Posterior vena cava (tissue), 2 donors: ENCODE data around the gene PANX1. TPM values are rescaled to one million over a fixed set of nuclear protein-coding genes. Genes with fewer than 3 reads are reported as not detected.
A peak's percentile ranks its signal among the peaks of the same experiment; 100 is the strongest.
"Not testable (repeated sequence)": the region's sequence is repeated elsewhere in the genome, so short reads cannot be mapped to it uniquely, and the experiment has no call there.

Experiments
- DNase-seq: peaks from one replicate; pipeline ENCODE4 v3.0.0-alpha.2; 2020; ENCODE audit warnings: low spot score
- intact Hi-C, 2 donors: fragments of 100-400 bp; cut with DNase I; formaldehyde crosslinking; loops; one replicate each; pipeline versions ENCODE4 v1.14.1 to v1.14.2; 2022 to 2023
- long read RNA-seq, 2 donors: library from polyadenylated mRNA; unstranded; transcript quantifications; one replicate each; pipeline ENCODE4 v2.0.0, GENCODE V29; 2020 to 2021
- total RNA-seq, 2 donors: library from RNA; stranded (reverse); fragmentation: NEBNext Ultra II Directional; extraction: Animal tissue kit (Norgen Biotek cat#: 25700); gene quantifications; one replicate each; pipeline ENCODE4 v1.2.1, GENCODE V29; 2021
- donor health status: DM: yes; HTN: yes; CAD: no.
- donor health status: DM: yes; HTN: yes; CAD: no.

PANX1 gene
- 10 to 100 TPM; 20.2 to 45.3 TPM for total RNA-seq
- long read RNA-seq, donor 1, transcript PANX1-201 (5 exons, 2,769 nt), result major isoform, 9 of 12 reads
- long read RNA-seq, donor 1, partial matches to known transcripts, result 1 of 12 reads
- long read RNA-seq, donor 1, other reads (novel, unspliced or antisense), result 2 of 12 reads
- long read RNA-seq, donor 2, transcript PANX1-201 (5 exons, 2,769 nt), result major isoform, 27 of 35 reads
- long read RNA-seq, donor 2, partial matches to known transcripts, result 8 of 35 reads
- long read RNA-seq, donor 2, other reads (novel, unspliced or antisense), result 0 of 35 reads

- intact Hi-C loops, result loop anchor here in 1 of 2 donors (1.0 kb wide), 1 partner anchor 16 kb away; no protein-coding TSS in a partner anchor
- peak; percentile 95 for DNase-seq
These were observed at the start of gene PANX1 for GRCh38 chr11:94128746-94129511. Gene PANX1 (plus strand): TSS chr11:94128841. CDS start chr11:94129313, 472 bp downstream.

DNA sequence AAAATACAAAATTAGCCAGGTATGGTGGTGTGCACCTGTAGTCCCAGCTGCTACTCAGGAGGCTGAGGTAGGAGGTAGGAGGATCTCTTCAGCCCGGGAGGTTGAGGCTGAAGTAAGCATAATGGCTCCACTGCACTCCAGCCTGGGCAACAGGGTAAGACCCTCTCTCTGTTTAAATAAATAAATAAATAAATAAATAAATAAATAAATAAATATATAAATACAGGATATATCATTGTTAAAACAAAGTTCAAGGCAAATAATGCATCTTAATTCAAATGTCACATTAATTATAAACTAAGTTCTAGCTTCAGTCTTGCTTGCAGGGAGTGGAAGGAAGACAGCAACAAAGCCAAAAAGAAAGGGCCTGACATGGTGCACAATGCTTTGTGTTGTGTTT, 44.5 kb upstream of the PANX1 start:
- DNase-seq, result no peak
- intact Hi-C loops, result no loop called here

GRCh38 chr11:94088906-94089305, 39.7 kb upstream of the PANX1 start:
- intact Hi-C loops, result no loop called here
- no peak for DNase-seq

- no peak for DNase-seq
- intact Hi-C loops, result no loop called here
These were observed 39.3 kb upstream of the PANX1 start for GRCh38 chr11:94089341-94089740.

DNA sequence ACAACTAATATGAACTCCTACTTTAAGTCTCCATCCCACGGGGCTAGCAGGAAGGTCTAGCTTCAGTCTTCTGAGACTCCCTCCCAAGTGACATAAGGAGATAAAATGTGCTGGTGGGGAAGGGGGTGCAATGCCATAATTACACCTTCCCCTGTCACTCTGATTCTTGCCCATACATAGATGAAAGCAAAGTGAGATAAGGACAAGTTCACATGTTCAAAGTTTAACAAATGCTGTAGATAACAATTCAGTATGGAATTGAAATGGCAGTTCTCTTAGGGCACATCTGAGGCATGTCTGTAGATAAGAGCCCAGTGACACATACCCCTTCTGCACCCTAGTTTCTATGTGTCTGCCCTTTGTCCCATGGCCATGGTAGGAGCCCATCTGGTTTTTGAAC, 38.2 kb upstream of the PANX1 start:
- intact Hi-C loops, result no loop called here
- DNase-seq, result no peak

DNA sequence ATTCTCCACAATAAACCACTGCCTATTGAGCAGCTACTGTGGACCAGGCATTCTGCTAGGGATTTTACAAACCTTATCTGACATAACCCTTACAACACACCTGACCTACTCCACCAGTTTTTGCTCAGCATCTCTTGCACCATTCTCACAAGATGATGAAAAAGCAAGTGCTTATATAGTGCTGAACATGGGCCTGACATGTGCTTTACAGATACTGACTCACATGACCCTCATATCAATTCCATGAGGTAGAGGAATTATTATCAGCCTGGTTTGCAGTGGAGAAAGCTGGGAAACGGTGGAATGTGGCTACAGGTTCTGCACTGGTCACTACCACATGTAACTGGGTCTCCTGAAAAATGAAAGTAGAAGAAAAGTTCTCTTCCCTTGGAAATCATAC, 37.5 kb upstream of the PANX1 start:
- intact Hi-C loops, result no loop called here
- no peak for DNase-seq

- intact Hi-C loops, result no loop called here
- no peak for DNase-seq
These were observed 28.4 kb upstream of the PANX1 start for GRCh38 chr11:94100253-94100652.

GRCh38 chr11:94103471-94103870, 25.2 kb upstream of the PANX1 start:
- intact Hi-C loops, result no loop called here
- no peak for DNase-seq

- intact Hi-C loops, result no loop called here
- no peak for DNase-seq
These were observed 23.9 kb upstream of the PANX1 start for GRCh38 chr11:94104734-94105133.

DNA sequence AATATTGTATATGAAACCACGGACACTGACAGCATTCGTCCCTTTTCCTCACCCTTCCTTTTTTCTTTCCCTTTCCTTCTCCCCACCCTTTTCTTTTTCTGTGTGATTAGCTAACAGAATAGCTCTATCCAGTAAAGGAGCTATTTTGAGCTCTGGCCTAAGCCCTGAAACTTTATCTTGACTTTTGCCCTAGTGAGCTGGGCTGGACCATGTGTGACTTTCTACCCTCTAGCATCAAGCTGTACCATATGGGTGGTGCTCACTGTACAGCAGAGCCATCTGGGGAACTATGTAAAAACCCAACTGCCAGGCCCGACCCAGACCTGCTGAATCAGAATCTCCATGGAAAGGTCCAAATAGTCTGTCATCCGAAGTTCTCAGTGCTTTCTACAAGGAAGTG, 21.9 kb upstream of the PANX1 start:
- intact Hi-C loops, result no loop called here
- no peak for DNase-seq

DNA sequence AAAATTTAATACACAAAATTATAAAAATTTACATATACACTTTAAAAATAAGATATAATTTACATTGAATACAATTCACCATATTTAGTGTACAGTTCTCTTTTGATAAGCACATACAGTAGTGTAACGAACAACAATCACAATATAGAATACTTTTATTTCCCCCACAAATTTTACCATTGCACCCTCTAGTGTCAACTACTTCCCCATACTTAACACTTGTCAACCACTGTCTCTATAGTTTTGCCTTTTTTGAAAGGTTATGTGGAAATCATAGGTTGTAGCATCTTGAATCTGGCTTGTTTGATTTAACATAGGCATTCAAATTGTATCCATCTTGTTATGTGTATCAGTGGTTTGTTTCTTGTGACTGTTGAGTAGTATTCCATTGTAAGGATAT, 21.3 kb upstream of the PANX1 start:
- DNase-seq, result no peak
- intact Hi-C loops, result no loop called here

- intact Hi-C loops, result loop anchor here in 1 of 2 donors (10.0 kb wide), 1 partner anchor 74 kb away; no protein-coding TSS in a partner anchor
- DNase-seq, result no peak
These were observed 17.4 kb upstream of the PANX1 start for GRCh38 chr11:94111241-94111640.

GRCh38 chr11:94111660-94112059, 17.0 kb upstream of the PANX1 start:
- intact Hi-C loops, result loop anchor here in 1 of 2 donors (10.0 kb wide), 1 partner anchor 73 kb away; no protein-coding TSS in a partner anchor
- DNase-seq, result no peak

DNA sequence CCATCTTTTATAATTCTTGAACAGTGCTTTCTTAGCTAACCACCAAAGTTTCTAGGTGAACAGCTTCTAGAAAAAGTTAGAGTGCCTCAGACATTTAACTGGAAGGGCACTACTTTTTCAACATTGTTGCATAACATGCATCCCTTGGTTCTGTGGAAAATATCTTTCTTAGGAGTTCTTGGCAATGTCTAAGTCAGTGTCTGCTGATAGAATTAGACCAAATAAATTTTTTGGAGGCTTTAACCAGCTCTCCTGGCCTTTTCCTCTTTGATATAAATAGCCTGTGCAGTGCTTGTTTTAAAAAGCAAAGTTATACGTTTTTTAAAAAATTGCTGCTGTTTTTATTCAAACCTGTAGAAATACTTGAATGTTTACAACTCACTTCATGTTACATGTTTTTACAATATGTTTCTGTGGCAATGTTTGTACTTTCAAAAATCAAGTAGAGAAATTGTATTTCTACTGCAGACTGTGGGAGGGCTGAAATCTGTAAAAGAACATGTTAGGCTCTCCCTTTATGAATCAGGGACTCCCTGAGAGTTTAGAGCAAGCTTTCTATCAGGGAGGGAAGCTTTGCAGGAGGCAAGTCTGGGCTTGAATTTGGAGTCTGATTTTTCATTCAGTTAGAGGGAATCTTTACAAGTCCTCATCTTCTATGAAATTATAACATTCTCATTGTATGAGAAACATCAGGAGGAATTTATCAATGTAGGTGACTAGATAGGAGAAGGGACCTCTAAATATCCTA, 16.3 kb upstream of the PANX1 start:
- DNase-seq, result no peak
- intact Hi-C loops, result loop anchor here in 1 of 2 donors (10.0 kb wide), 1 partner anchor 72 kb away; no protein-coding TSS in a partner anchor

DNA sequence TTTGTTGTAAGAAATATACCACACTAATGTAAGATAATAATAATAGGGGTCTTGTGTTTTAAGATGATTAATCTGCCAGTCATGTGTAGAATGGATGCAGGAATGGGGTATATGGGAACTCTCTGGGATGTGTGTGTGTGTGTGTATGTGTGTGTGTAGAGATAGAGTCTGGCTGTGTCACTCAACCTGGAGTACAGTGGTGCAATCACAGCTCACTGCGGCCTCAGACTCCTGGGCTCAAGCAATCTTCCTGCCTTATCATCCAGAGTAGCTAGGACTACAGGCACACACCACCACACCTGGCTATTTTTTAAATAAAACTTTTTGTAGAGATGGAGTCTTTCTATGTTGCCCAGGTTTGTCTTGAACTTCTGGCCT, 11.5 kb upstream of the PANX1 start:
- intact Hi-C loops, result loop anchor here in 1 of 2 donors (10.0 kb wide), 1 partner anchor 68 kb away; no protein-coding TSS in a partner anchor
- DNase-seq, result no peak

DNA sequence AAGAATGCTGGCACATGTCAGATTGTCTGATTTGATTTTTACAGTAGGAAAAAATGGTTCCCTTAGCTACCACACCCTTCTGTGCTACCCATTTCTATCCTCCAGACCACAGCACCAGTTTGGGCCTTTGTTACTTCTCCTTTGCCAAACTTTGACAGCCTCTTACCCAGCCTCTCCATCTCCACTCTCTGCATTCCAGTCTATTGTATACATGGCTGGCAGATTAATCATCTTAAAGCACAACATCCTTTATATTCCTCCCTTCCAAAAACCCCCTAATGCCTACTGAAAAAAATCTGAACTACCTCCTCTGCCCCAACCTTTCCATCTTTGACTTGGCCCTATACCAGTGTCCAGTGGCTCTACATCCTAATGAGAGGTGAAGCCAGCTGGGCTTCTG, 10.8 kb upstream of the PANX1 start:
- DNase-seq, result no peak

DNA sequence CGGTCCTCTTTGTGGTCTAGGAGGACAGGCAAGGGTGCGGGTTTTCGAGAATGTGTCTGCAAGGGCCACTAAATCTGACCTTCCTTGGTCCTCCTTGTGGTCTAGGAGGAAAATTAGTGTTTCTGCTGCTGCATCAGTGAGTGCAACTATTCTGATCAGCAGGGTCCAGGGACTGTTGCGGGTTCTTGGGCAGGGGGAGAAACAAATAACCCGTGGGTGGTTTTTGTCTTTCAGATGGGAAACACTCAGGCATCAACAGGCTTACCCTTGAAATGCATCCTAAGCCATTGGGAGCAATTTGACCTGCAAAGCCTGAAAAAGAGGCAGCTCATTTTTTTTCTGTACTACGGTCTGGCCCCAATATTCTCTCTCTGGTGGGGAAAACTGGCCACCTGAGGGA, 9.0 kb upstream of the PANX1 start:
- DNase-seq, result not testable (repeated sequence)
- intact Hi-C loops, result loop anchor here in 1 of 2 donors (10.0 kb wide), 1 partner anchor 65 kb away; no protein-coding TSS in a partner anchor

More for the DNA sequence above, 10.8 kb upstream of the PANX1 start:
- intact Hi-C loops, result loop anchor here in 1 of 2 donors (10.0 kb wide), 1 partner anchor 67 kb away; no protein-coding TSS in a partner anchor

DNA sequence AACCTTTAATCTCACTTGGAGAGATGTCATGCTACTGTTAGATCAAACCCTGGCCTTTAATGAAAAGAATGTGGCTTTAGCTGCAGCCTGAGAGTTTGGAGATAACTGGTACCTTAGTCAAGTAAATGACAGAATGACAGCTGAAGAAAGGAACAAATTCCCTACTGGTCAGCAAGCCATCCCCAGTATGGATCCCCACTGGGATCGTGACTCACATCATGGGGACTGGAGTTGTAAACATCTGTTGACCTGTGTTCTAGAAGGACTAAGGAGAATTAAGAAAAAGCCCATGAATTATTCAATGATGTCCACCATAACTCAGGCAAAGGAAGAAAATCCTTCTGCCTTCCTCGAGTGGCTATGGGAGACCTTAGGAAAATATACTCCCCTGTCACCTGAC, 8.1 kb upstream of the PANX1 start:
- DNase-seq, intact Hi-C loops: not testable (repeated sequence)

- no peak for DNase-seq
- intact Hi-C loops, result no loop called here
These were observed 7.7 kb upstream of the PANX1 start for GRCh38 chr11:94120946-94121345.
